SJCRH30 (cell line): ENCODE measurements around the gene ALDH1B1. TPM values are rescaled to one million over a fixed set of nuclear protein-coding genes. Genes with fewer than 3 reads are reported as not detected.
A peak's percentile ranks its signal among the peaks of the same experiment; 100 is the strongest.
"Not testable (repeated sequence)": the region's sequence is repeated elsewhere in the genome, so short reads cannot be mapped to it uniquely, and the experiment has no call there.

ENCODE experiments used
- DNase-seq, 2 experiments: peaks; one replicate each; pipeline ENCODE4 v3.0.0-alpha.2; 2015 to 2020
- H3K27ac ChIP-seq: fragments of 250-450 bp; sonication (Bioruptor Pico); 2 replicates; pipeline ENCODE4 v1.5.1; 2020; ENCODE audit warnings: mild to moderate bottlenecking, moderate library complexity
- H3K27me3 ChIP-seq: fragments of 250-450 bp; sonication (Bioruptor Pico); 2 replicates; pipeline ENCODE4 v1.5.1; 2020; ENCODE audit warnings: mild to moderate bottlenecking, moderate library complexity
- H3K36me3 ChIP-seq: fragments of 250-450 bp; sonication (Bioruptor Pico); 2 replicates; pipeline ENCODE4 v1.5.1; 2020; ENCODE audit warnings: mild to moderate bottlenecking, moderate library complexity
- H3K4me1 ChIP-seq: fragments of 250-450 bp; sonication (Bioruptor Pico); 2 replicates; pipeline ENCODE4 v1.5.1; 2020; ENCODE audit warnings: mild to moderate bottlenecking, moderate library complexity
- H3K4me3 ChIP-seq: fragments of 250-450 bp; sonication (Bioruptor Pico); 2 replicates; pipeline ENCODE4 v1.5.1; 2020; ENCODE audit warnings: mild to moderate bottlenecking, moderate library complexity
- H3K9me3 ChIP-seq: fragments of 250-450 bp; sonication (Bioruptor Pico); replicated peaks from 2 replicates; pipeline ENCODE4 v1.5.1; 2020; ENCODE audit warnings: mild to moderate bottlenecking, moderate library complexity
- total RNA-seq: library from RNA; depleted of rRNA; stranded (reverse); fragments of >200 nt; shearing (Covaris generic); gene quantifications from 2 replicates; pipeline ENCODE4 v1.2.3, GENCODE V29; 2014

ALDH1B1 gene
- total RNA-seq, 1 experiment from 2014 or later, result 80.3 TPM

DNA sequence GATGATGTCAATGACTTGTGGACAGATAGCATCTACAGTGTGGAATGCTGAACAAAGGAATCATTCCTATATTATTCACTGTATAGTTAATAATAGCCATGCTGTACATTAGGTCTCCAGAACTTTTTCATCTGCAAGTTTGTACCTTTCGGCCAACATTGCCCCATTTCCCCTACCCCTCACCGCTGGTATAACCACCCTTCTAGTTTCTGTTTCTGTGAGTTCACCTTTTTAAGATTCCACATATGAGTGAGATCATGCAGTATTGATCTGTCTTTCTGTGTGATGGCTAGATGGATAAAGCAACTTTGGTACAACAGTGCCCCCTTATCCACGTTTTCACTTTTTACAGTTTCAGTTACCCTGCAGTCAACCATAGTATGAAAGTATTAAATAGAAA lies 18.8 kb upstream of the ALDH1B1 start:
- Histone ChIP-seq H3K27me3 (no peaks in the 10 kb centered on the region), H3K36me3 (no peaks in the 10 kb centered on the region), H3K4me1 (peaks cover 13% of the 10 kb centered on the region), H3K9me3 (no peaks in the 10 kb centered on the region), H3K27ac (no peak overlapping the region), H3K4me3 (no peak overlapping the region)
- DNase-seq, result no peak

DNA sequence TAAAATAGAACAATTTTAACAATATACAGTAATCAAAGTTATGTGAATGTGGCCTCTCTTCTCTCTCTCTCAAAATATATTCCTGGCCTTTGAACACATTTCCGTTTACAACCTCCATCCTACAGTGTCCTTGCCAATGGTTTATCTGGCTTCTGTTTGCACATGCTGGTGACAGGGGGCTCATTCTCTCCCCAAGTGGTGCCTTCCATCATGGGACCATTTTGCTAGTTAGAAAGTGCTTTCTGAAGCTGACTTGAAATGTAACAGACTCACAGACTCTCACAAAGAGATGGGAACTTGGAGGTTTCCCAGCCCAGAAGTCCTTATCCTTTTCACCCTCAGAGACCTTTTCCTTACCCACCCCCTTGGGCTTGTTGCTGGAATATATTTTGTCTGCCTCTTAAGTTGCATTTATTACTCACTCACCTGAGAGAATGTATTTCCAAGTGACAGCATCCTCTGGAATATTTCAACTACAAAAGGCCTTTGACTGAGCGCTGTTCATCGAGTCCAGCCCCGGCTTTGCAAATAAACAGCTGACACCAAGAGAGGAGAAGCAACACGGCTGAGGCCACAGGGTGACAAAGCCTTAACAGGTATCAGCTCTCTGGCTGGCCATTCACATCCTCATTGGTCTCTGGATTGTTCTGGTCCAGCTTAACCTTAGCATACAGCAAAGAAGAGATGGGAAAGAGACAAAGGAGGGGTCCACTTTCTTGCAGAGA lies 17.5 kb upstream of the ALDH1B1 start:
- no peak for DNase-seq
- H3K27ac ChIP-seq, result no peak overlapping the region
- peaks cover 17% of the 10 kb centered on the region for H3K4me1 ChIP-seq
- H3K9me3 ChIP-seq, result no peaks in the 10 kb centered on the region
- H3K27me3 ChIP-seq, result no peaks in the 10 kb centered on the region
- no peaks in the 10 kb centered on the region for H3K36me3 ChIP-seq
- H3K4me3 ChIP-seq, result no peak overlapping the region

DNA sequence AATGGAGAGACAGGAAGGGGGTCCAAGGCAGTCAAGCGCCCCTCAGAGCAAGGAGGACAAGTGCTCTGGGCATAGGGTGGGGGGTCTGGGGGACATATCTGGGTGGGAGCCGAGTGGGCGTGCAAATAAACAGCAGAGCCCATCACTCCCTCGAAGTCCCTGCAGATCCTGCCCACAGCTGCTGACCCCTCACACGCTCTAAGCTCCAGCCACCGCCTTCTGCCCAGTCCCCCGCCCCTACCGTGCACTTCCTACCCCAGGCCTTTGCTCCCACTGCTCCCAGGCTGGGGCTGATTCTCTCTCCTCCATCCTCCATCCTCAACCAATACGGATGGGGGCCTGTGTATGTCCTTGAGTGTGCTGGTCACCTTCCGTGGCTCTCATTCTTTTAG lies 16.9 kb upstream of the ALDH1B1 start:
- Histone ChIP-seq H3K36me3 (no peaks in the 10 kb centered on the region), H3K4me1 (peaks cover 23% of the 10 kb centered on the region), H3K4me3 (no peak overlapping the region), H3K9me3 (no peaks in the 10 kb centered on the region), H3K27me3 (no peaks in the 10 kb centered on the region), H3K27ac (no peak overlapping the region)
- no peak for DNase-seq

DNA sequence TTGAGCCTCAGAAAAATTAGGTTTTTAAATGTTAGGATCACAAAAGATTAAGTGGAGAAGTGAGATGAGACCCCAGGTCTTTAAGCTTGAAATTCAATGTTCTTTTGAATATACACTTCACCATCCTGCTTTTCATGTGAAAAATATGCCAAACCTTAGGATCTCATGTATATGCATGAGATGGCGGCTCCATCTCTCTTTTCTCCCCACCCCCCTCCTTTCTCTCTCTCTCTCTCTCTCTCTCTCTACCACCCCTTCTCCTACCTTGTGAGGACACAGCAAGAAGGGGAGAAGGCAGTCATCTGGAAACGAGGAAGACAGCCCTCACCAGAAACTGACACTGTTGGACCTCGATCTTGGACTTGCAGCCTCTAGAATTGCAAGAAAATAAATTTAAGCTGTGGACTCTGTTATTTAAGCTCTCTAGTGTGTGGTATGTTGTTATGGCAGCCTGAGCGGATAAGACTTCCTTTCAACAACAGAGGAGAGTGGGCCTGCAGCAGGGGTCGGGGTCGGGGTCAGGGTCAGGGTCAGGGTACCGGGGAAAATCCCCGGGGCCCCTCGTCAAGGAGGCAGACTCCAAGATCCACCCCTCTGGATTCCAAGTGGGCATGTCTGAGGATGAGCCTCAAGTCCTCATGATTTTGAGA lies 16.4 kb upstream of the ALDH1B1 start:
- H3K36me3 ChIP-seq, result no peaks in the 10 kb centered on the region
- H3K4me3 ChIP-seq, result no peak overlapping the region
- peaks cover 29% of the 10 kb centered on the region for H3K4me1 ChIP-seq
- DNase-seq, result no peak
- no peaks in the 10 kb centered on the region for H3K9me3 ChIP-seq
- H3K27ac ChIP-seq, result no peak overlapping the region
- H3K27me3 ChIP-seq, result no peaks in the 10 kb centered on the region

DNA sequence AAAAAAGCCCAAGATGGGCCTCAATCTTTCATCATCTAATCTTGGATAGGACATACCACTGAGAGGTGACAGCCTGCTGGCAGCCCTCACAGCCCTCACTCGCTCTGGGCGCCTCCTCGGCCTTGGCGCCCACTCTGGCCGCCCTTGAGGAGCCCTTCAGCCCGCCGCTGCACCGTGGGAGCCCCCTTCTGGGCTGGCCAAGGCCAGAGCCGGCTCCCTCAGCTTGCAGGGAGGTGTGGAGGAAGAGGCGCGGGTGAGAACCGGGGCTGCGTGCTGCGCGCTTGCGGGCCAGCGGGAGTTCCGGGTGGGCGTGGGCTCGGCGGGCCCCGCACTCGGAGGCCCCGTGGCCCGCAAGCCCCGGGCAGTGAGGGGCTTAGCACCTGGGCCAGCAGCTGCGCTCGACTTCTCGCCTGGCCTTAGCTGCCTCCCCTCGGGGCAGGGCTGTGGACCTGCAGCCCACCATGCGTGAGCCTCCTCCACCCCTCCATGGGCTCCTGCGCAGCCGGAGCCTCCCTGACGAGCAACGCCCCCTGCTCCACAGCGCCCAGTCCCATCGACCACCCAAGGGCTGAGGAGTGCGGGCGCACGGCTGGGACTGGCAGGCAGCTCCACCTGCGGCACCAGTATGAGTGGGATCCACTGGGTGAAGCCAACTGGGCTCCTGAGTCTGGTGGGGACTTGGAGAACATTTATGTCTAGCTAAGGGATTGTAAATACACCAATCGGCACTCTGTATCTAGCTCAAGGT lies 15.0 kb upstream of the ALDH1B1 start:
- H3K27me3 ChIP-seq, H3K36me3 ChIP-seq, H3K4me3 ChIP-seq, DNase-seq, H3K27ac ChIP-seq, H3K9me3 ChIP-seq: not testable (repeated sequence)
- H3K4me1 ChIP-seq, result peaks cover 39% of the 10 kb centered on the region

DNA sequence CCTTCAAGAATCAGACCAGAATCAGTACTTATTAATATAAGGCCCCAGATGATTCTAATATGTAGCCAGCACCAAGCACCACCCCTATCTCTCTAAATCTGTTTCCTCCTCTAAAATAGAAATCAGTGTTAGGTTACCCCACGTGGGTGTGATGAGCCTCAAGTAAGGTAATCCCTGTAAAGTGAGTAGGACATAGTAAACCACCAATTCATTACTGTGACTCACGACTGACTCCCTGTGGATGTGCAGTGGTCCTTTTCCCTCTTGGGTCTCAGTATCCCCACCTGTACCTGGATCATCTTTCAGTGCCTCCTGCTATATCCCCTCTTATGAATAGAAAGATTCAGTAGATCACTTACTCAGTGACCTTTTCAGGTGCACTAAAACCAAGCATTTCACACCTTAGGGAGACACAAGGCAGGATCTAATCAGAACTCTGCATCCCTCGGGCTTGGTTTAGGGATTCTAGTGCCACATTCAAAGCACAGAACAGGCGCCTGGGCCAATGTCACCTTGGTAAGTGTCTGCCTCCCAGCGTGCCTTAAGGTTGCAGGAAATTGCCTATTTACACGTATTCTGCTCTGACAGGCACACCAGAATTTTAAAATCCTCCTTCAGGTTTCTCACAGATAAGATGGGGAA lies 12.2 kb upstream of the ALDH1B1 start:
- DNase-seq, result peak; percentile 35 to 74
- no peaks in the 10 kb centered on the region for H3K27me3 ChIP-seq
- H3K4me1 ChIP-seq, result peaks cover 56% of the 10 kb centered on the region
- H3K27ac ChIP-seq, result peak overlapping the region; percentile 93
- peaks cover 8% of the 10 kb centered on the region for H3K9me3 ChIP-seq
- H3K36me3 ChIP-seq, result no peaks in the 10 kb centered on the region
- no peak overlapping the region for H3K4me3 ChIP-seq

DNA sequence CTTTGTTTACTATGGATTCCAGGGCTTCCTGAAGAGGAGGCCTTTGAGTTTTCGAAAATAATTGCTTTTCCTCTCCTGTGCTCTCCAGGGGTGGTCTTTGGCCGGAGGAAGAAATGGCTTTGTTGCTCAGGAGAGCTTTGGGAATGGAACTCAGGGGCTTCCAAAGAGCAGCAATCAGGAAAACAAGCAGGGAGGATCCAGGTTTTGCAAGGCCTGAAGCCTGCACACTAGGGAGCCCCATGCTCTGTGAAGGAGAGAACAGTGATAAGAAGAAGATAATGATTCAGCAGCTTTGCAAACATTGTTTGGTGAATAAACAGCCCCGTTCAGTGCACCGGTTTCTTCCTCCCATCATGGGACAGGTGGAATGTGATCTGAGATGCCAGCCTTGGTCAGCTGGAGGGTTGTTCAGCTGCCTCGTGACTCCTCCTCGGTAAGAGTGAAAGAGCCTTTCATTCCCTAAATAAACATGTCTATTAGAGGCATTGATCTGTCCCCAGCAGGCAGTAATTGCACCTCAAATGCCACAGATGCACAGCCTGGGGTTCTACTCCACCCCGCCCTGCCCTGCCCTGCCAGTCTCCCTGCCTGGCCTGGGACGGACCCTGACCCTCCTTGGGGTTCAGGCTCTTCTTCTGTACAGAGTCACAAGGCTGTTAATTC lies 11.5 kb upstream of the ALDH1B1 start:
- H3K27me3 ChIP-seq, result no peaks in the 10 kb centered on the region
- H3K27ac ChIP-seq, result peak overlapping the region; percentile 93
- DNase-seq, result peak; percentile 67 to 80
- H3K4me3 ChIP-seq, result no peak overlapping the region
- no peaks in the 10 kb centered on the region for H3K36me3 ChIP-seq
- H3K9me3 ChIP-seq, result peaks cover 8% of the 10 kb centered on the region
- peaks cover 62% of the 10 kb centered on the region for H3K4me1 ChIP-seq

DNA sequence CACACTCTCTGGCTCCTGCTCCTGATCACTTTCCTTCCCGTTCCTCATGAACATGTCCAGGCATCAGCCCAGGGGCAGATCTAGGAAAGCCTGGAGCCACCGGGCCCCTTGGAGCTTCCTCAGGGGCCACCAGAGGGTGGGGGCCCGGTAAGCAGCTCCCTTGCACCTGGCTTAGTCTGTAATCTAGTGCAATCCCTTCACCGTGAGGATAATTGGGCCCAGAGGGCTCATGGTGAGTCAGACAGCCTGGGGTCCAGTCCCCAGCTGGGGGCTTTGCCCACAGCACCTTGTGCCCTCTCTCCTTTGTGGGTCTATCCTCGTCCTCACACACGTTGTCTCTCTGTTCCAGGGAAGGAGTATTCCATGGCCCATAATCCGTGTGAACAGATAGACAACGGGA lies 10.4 kb upstream of the ALDH1B1 start:
- no peak overlapping the region for H3K4me3 ChIP-seq
- peaks cover 8% of the 10 kb centered on the region for H3K9me3 ChIP-seq
- H3K27ac ChIP-seq, result peak overlapping the region; percentile 93
- H3K4me1 ChIP-seq, result peaks cover 72% of the 10 kb centered on the region
- peak in 1 of 2 experiments; percentile 62 for DNase-seq
- H3K36me3 ChIP-seq, result no peaks in the 10 kb centered on the region
- H3K27me3 ChIP-seq, result no peaks in the 10 kb centered on the region

DNA sequence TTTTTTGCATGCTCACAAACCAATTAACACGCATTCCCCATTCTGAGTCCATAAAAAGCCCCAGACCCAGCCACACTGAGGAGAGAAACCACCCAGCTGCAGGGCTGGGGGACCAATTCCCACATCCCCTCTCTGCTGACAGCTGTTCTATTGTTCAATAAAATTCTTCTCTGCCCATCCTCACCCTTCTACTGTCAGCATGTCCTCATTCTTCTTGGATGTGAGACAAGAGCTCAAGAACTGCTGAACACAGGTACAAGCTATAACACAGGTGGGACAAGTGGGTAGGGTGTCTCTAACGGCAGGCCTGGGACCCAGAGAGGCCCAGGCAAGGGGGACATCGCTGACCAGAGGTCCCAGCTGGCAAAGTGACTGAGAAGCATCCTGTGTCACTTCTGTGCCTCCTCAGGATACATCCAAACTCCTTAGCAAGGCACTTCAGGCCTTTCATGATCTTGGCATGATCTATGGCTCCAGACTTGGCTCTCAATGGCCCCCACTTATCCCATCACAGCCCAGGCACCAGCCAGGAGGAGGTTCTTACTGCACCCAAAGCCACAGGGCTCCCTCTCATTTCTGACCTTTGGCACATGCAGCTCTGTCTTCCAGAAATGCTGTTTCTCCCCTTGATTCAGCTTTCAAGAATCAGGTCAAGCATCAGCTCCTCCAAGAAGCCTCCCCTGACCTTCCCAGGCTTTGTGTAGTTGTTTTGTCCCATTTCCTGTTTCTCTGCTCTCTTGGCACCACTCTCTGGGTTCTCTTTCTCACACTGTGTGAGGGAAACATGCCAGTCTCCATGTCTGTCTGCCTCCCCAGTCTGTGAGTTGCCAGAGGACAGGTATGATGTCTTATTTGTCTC lies 7.3 kb upstream of the ALDH1B1 start:
- H3K27ac ChIP-seq, result peak overlapping the region; percentile 93
- no peak for DNase-seq
- H3K27me3 ChIP-seq, result no peaks in the 10 kb centered on the region
- H3K4me3 ChIP-seq, result no peak overlapping the region
- peaks cover 8% of the 10 kb centered on the region for H3K9me3 ChIP-seq
- H3K4me1 ChIP-seq, result peaks cover 90% of the 10 kb centered on the region
- H3K36me3 ChIP-seq, result no peaks in the 10 kb centered on the region

DNA sequence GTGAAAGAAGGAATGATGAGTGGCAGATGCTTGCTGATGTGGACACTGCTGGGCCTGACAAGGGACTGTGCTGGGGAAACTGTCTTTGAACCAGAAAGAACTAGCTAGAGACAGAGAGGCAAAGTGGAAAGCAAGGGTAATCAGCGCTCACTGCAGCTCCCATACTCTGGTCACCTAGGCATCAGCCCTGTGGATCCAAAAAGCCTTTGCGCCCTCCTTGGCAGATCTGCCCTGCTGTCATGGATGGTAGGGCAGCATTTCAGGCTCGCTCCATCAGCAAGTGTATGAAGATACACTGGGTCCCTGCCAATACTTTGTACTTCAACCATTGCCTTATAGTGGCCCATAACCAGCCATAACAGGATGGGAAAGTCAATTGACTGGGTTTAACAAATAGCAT lies 6.6 kb upstream of the ALDH1B1 start:
- DNase-seq, result no peak
- Histone ChIP-seq H3K4me3 (no peak overlapping the region), H3K4me1 (peaks cover 83% of the 10 kb centered on the region), H3K27ac (peak overlapping the region; percentile 93), H3K36me3 (no peaks in the 10 kb centered on the region), H3K9me3 (peaks cover 8% of the 10 kb centered on the region), H3K27me3 (no peaks in the 10 kb centered on the region)

DNA sequence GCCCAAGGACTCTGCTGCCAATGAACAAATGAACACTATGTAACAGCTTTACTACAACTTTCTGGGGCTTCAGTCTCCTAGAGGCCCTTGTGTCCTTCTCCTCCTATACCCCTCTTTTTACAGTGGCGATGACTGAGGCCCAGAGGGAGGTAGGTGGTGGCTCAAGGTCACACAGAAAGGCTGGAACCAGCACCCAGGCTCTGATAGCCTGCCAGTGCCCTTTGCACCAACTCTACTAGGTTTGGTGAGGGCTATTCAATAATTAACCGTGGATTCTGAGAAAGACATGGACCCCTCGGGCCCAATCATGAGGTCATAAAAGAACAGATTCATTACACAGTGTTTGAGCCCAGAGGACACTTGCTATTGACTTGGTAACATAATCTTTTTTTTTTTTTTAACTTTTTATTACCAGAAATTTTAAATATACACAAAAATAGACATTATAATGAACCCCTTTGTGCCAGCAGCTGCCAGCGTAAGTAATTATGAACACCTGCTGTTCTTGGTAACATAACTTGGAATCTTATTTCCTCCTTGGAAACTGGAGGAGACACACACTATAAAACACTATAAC lies 6.1 kb upstream of the ALDH1B1 start:
- peaks cover 78% of the 10 kb centered on the region for H3K4me1 ChIP-seq
- no peaks in the 10 kb centered on the region for H3K36me3 ChIP-seq
- peaks cover 8% of the 10 kb centered on the region for H3K9me3 ChIP-seq
- H3K27me3 ChIP-seq, result no peaks in the 10 kb centered on the region
- H3K4me3 ChIP-seq, result no peak overlapping the region
- H3K27ac ChIP-seq, result peak overlapping the region; percentile 93
- DNase-seq, result peak; percentile 68 to 90

DNA sequence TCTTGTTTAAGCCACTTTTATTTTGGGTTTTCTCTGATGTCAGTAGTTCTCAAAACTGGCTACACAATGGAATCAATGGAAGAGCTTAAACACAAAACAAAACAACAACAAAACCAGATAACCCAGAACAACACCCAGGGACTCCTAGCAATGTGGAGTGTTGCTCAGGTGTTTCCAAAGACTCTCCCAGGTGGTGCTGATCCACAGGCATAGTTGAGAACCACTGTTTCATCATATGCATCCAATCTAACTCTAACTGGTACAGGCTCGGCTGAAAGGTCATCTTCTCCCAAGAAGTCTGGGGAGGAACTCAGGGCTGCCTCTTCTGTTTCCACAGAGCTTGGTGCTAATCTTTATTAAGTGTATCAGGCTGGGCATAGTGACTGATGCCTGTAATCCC lies 5.4 kb upstream of the ALDH1B1 start:
- no peak for DNase-seq
- H3K27ac ChIP-seq, result peak overlapping the region; percentile 93
- H3K27me3 ChIP-seq, result no peaks in the 10 kb centered on the region
- peaks cover 77% of the 10 kb centered on the region for H3K4me1 ChIP-seq
- H3K4me3 ChIP-seq, result no peak overlapping the region
- peaks cover 8% of the 10 kb centered on the region for H3K9me3 ChIP-seq
- no peaks in the 10 kb centered on the region for H3K36me3 ChIP-seq

DNA sequence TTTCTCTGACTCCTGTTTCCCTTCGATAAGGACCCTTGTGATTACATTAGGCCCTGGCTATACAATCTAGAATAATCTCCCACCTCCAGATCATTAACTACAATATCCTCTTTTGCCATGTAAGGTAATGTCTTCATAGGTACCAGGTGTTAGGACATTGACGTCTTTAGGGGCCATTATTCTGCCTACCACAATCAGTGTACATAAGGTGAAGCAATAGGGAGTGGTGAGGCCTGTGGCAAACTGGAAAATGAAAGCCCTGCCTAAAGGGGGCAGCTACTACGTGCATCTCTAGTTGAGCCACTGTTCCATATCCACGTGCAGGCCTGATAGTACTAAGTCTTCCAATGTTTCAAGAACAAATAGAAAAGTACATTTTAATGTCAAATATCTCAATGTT lies 4.8 kb upstream of the ALDH1B1 start:
- no peak for DNase-seq
- H3K27ac ChIP-seq, result peak overlapping the region; percentile 93
- H3K4me1 ChIP-seq, result peaks cover 70% of the 10 kb centered on the region

More for the DNA sequence above, 4.8 kb upstream of the ALDH1B1 start:
- Histone ChIP-seq H3K4me3 (no peak overlapping the region), H3K36me3 (no peaks in the 10 kb centered on the region), H3K27me3 (no peaks in the 10 kb centered on the region), H3K9me3 (peaks cover 8% of the 10 kb centered on the region)
